Natural killer cell (primary cell): Measurements from ENCODE around the gene PDE4B. TPM values are rescaled to one million over a fixed set of nuclear protein-coding genes. Genes with fewer than 3 reads are reported as not detected.

Experiments used
- ATAC-seq, 3 donors: fragments of 150-1000 bp in 2 of 3; fragments of 200-7000 bp in 1 of 3; cut with Tn5 transposase; 1 replicate in 1 of 3; 2 replicates in 2 of 3; pipeline ENCODE4 v1.10.0; 2021; ENCODE audit warnings: mild to moderate bottlenecking in 2 of 3, moderate library complexity in 2 of 3
- DNase-seq, 2 donors: peaks; one replicate each; pipeline versions ENCODE4 v3.0.0 to v3.0.0-alpha.2; 2013 to 2021; ENCODE audit warnings: mixed read lengths in 1 of 2
- H3K27ac ChIP-seq: one replicate; pipeline ENCODE4 v1.5.1; 2013; ENCODE audit warnings: mild to moderate bottlenecking, low read length
- H3K27me3 ChIP-seq: one replicate; pipeline ENCODE4 v1.6.1; 2013; ENCODE audit warnings: low read length; ENCODE audit not compliant: control insufficient read depth, insufficient read depth
- H3K36me3 ChIP-seq: one replicate; pipeline ENCODE4 v1.6.1; 2013; ENCODE audit warnings: low read length; ENCODE audit not compliant: control insufficient read depth, insufficient read depth
- H3K4me1 ChIP-seq: one replicate; pipeline ENCODE4 v1.6.1; 2013; ENCODE audit warnings: low read length; ENCODE audit not compliant: control insufficient read depth, insufficient read depth
- H3K4me3 ChIP-seq: one replicate; pipeline ENCODE4 v1.5.1; 2013; ENCODE audit warnings: low read length
- H3K9me3 ChIP-seq: one replicate; pipeline ENCODE4 v1.6.1; 2013; ENCODE audit warnings: low read length; ENCODE audit not compliant: control insufficient read depth, insufficient read depth
- H3K27ac Mint-ChIP-seq, 2 donors: one replicate each; pipeline ENCODE4 v1.8.0; 2022; ENCODE audit warnings: mild to moderate bottlenecking in 2 of 2, mixed read lengths in 2 of 2, moderate library complexity in 1 of 2
- H3K27me3 Mint-ChIP-seq, 2 donors: one replicate each; pipeline ENCODE4 v1.8.0; 2022; ENCODE audit warnings: low read depth in 2 of 2, mixed read lengths in 2 of 2
- H3K36me3 Mint-ChIP-seq: one replicate; pipeline ENCODE4 v1.8.0; 2022; ENCODE audit warnings: mixed read lengths
- H3K4me1 Mint-ChIP-seq, 2 donors: one replicate each; pipeline ENCODE4 v1.8.0; 2022; ENCODE audit warnings: mixed read lengths in 2 of 2
- H3K4me3 Mint-ChIP-seq: one replicate; pipeline ENCODE4 v1.8.0; 2022; ENCODE audit warnings: mild to moderate bottlenecking, moderate library complexity, mixed read lengths
- H3K9me3 Mint-ChIP-seq, 2 donors: one replicate each; pipeline ENCODE4 v1.8.0; 2022; ENCODE audit warnings: mixed read lengths in 2 of 2
- CTCF ChIP-seq: fragments of 200-600 bp; IDR thresholded peaks from one replicate; pipeline ENCODE4 v1.8.0; 2022; ENCODE audit warnings: antibody characterized with exemption
- WGBS: methylation state at CpG from one replicate; pipeline ENCODE4 v1.1.7; 2013; ENCODE audit warnings: missing lambda C conversion rate; ENCODE audit not compliant: insufficient coverage; 5-methylcytosine and 5-hydroxymethylcytosine counted together
- intact Hi-C: fragments of 100-400 bp; cut with micrococcal nuclease; formaldehyde crosslinking; loops from one replicate; pipeline ENCODE4 v1.14.2; 2022
- total RNA-seq, 4 donors: library from RNA; stranded (reverse); fragments of 120-200 nt in 1 of 4; gene quantifications; one replicate each; pipeline versions ENCODE4 v1.2.3 to v1.2.4, GENCODE V29; 2013 to 2022

The PDE4B gene
- total RNA-seq, 3 donors from 2014 or later (not counting 1 experiment from before 2014, with no cell fraction given), result 18.0 to 42.4 (median 25.5) TPM

DNA sequence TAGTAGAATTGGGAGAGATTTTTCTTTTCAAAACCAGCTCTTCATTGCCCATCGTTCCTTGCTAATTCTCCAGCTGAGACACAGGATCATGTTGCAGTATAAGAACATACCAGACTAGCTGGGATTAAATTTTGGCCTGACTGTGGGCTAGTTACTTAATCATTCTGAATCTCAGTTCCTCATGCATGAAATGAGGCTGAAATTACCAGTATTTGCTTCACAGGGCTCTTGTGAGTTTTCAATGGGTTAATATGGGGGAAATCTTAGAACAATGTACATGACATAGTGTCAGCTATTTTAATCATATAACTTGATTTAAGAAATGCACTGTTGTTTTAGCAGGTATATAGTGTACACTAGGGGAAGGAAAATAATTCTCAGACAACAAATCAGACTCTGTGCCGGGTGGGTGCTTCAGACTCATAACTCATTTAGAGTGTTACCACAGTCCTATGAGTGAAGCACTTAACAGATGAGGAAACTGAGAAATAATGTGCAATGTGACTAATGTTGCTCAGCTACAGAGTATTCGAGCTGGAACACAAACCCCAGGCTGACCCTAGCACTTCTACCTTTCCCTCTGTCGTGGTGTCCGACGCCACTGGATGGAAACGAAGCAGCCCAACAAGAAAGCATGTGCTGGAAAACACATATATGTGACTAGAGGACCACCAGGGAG is 603.7 kb downstream of the PDE4B start:
- DNase-seq, result no peak
- H3K27me3 Mint-ChIP-seq, result peaks cover 0 to 3% of the 10 kb centered on the region in 2 donors
- no peaks in the 10 kb centered on the region for H3K36me3 Mint-ChIP-seq
- H3K27ac Mint-ChIP-seq, result no peak overlapping the region
- H3K9me3 Mint-ChIP-seq, result no peaks in the 10 kb centered on the region
- ATAC-seq, result no peak
- Histone ChIP-seq H3K4me3 (no peak overlapping the region), H3K36me3 (no peaks in the 10 kb centered on the region), H3K9me3 (no peaks in the 10 kb centered on the region), H3K27me3 (no peaks in the 10 kb centered on the region), H3K4me1 (peaks cover 8% of the 10 kb centered on the region), H3K27ac (peak overlapping the region; percentile 23)
- H3K4me3 Mint-ChIP-seq, result no peak overlapping the region
- no peak for TF ChIP-seq CTCF
- WGBS, result 72% methylated on average over 7 of the region's 7 CpGs
- intact Hi-C loops, result no loop called here
- H3K4me1 Mint-ChIP-seq, result no peaks in the 10 kb centered on the region

DNA sequence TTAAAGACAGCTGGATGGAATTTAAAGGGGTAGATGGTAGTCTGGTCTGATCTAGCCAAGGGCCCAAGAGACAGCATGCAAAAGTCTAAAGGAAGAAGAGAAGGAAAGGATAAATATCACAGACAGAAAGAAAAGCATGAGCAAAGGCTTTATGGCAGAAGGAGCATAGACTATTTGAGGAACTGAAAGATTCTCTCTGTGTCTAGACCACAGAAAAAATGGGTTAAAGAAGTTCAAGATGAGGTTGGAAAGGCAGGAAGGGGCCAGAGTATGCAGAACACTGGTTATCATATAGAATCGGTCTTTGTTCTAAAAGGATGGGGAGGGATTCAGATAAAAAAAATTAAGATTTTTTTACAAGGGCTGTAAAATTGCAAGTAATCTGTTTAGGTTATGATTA is 604.5 kb downstream of the PDE4B start:
- no peak overlapping the region for H3K4me3 Mint-ChIP-seq
- no peaks in the 10 kb centered on the region for H3K36me3 ChIP-seq
- WGBS, result 60% methylated on average over 1 of the region's 1 CpG
- H3K27me3 ChIP-seq, result no peaks in the 10 kb centered on the region
- no peaks in the 10 kb centered on the region for H3K9me3 ChIP-seq
- H3K4me1 Mint-ChIP-seq, result no peaks in the 10 kb centered on the region
- no peaks in the 10 kb centered on the region for H3K9me3 Mint-ChIP-seq
- ATAC-seq (no peak), DNase-seq (no peak)
- intact Hi-C loops, result no loop called here
- H3K27ac Mint-ChIP-seq, result no peak overlapping the region
- no peak overlapping the region for H3K27ac ChIP-seq
- H3K36me3 Mint-ChIP-seq, result no peaks in the 10 kb centered on the region
- H3K4me3 ChIP-seq, result no peak overlapping the region
- peaks cover 8% of the 10 kb centered on the region for H3K4me1 ChIP-seq
- no peak for TF ChIP-seq CTCF
- H3K27me3 Mint-ChIP-seq, result peaks cover 0 to 3% of the 10 kb centered on the region in 2 donors

GRCh38 chr1:66399888-66400529 is 607.3 kb downstream of the PDE4B start:
- no peaks in the 10 kb centered on the region for H3K36me3 ChIP-seq
- WGBS, result no CpG with 5 or more reads among the region's 3 CpGs
- intact Hi-C loops, result no loop called here
- H3K27ac Mint-ChIP-seq, result no peak overlapping the region
- ATAC-seq, result no peak
- peaks cover 0 to 3% of the 10 kb centered on the region in 2 donors for H3K27me3 Mint-ChIP-seq
- no peaks in the 10 kb centered on the region for H3K36me3 Mint-ChIP-seq
- H3K4me3 ChIP-seq, result no peak overlapping the region
- no peak overlapping the region for H3K27ac ChIP-seq
- no peaks in the 10 kb centered on the region for H3K27me3 ChIP-seq
- H3K4me1 Mint-ChIP-seq, result no peaks in the 10 kb centered on the region
- TF ChIP-seq CTCF, result no peak
- H3K4me1 ChIP-seq, result peaks cover 3% of the 10 kb centered on the region
- H3K4me3 Mint-ChIP-seq, result no peak overlapping the region
- DNase-seq, result no peak
- H3K9me3 ChIP-seq, result no peaks in the 10 kb centered on the region
- H3K9me3 Mint-ChIP-seq, result no peaks in the 10 kb centered on the region
